ENCODE measurements around the gene ADAMTSL2.

- no peak for TF ChIP-seq POLR2A (IDR thresholded peaks at IDR 0.05; ENCODE audit: low read depth, low read length)
- TF ChIP-seq SPI1 (IDR thresholded peaks at IDR 0.05; ENCODE audit: low read depth, low read length) = no peak
- no peak for TF ChIP-seq POLR2AphosphoS5 (IDR thresholded peaks at IDR 0.05; ENCODE audit: low read depth, low read length)
- no peak for TF ChIP-seq TAF1 (IDR thresholded peaks at IDR 0.05; ENCODE audit: low read depth, low read length)
- no peak for TF ChIP-seq POU2F2 (IDR thresholded peaks at IDR 0.05; ENCODE audit: low read depth, low read length)
Measured at GRCh38 chr9:133493845-133494540, 40.5 kb upstream of the ADAMTSL2 start.
